OCI-LY7 (cell line): ENCODE results near the gene JAK1. TPM values are rescaled to one million over a fixed set of nuclear protein-coding genes. Genes with fewer than 3 reads are reported as not detected.

Source experiments
- BruUV-seq: library from RNA; stranded (reverse); fragments of 400-500 nt; replicated peaks from 2 replicates; lab custom pipeline; 2021; lab: Mats Ljungman, UMichigan
- CTCF ChIA-PET: fragments of 300-600 bp; sonication (Branson Sonifier 250); formaldehyde crosslinking; loops from one replicate; lab custom pipeline; 2022; ENCODE audit warnings: antibody characterized with exemption; ENCODE audit not compliant: unreplicated experiment; lab: Charles Lee
- POLR2A ChIA-PET: fragments of 300-600 bp; sonication (Branson Sonifier 250); formaldehyde crosslinking; loops from one replicate; lab custom pipeline; 2022; ENCODE audit warnings: antibody characterized with exemption; lab: Charles Lee
- DNase-seq: peaks from one replicate; pipeline ENCODE4 v3.0.0-alpha.2; 2015; ENCODE audit warnings: low spot score
- H2AFZ ChIP-seq: fragments of 200-600 bp; sonication (generic), shearing (Covaris generic); 2 replicates; pipeline ENCODE4 v1.6.1; 2014; ENCODE audit warnings: mild to moderate bottlenecking, antibody characterized with exemption, low read length, moderate library complexity
- H3K27ac ChIP-seq: fragments of 200-600 bp; sonication (generic); 2 replicates; pipeline ENCODE4 v1.5.1; 2014; ENCODE audit warnings: mixed run types, low read depth, mild to moderate bottlenecking, moderate library complexity, low read length, inconsistent platforms; ENCODE audit not compliant: poor library complexity, severe bottlenecking
- H3K36me3 ChIP-seq: fragments of 200-600 bp; sonication (generic); 2 replicates; pipeline ENCODE4 v1.6.1; 2014; ENCODE audit warnings: mild to moderate bottlenecking, antibody characterized with exemption, low read length, moderate library complexity, mixed read lengths; ENCODE audit not compliant: insufficient read depth
- H3K4me1 ChIP-seq: fragments of 200-600 bp; sonication (generic); 2 replicates; pipeline ENCODE4 v1.5.1; 2014; ENCODE audit warnings: mild to moderate bottlenecking, low read length; ENCODE audit not compliant: insufficient read depth, poor library complexity, severe bottlenecking
- H3K4me2 ChIP-seq: fragments of 200-600 bp; sonication (generic); 2 replicates; pipeline ENCODE4 v1.6.1; 2014; ENCODE audit warnings: mild to moderate bottlenecking, low read length
- H3K4me3 ChIP-seq: fragments of 200-600 bp; sonication (generic); 2 replicates; pipeline ENCODE4 v1.5.1; 2014; ENCODE audit warnings: mild to moderate bottlenecking, low read depth, low read length; ENCODE audit not compliant: poor library complexity, severe bottlenecking
- H3K79me2 ChIP-seq: fragments of 200-600 bp; sonication (generic); 2 replicates; pipeline ENCODE4 v1.6.1; 2016; ENCODE audit warnings: low read depth, mild to moderate bottlenecking, low read length, moderate library complexity, mixed read lengths; ENCODE audit not compliant: insufficient read depth
- H3K9me2 ChIP-seq: fragments of 200-600 bp; sonication (generic); 2 replicates; pipeline ENCODE4 v1.6.1; 2016; ENCODE audit warnings: mild to moderate bottlenecking, low read length, mixed read lengths; ENCODE audit not compliant: insufficient read depth
- H3K9me3 ChIP-seq: fragments of 200-600 bp; sonication (generic); 2 replicates; pipeline ENCODE4 v1.6.1; 2014; ENCODE audit warnings: mild to moderate bottlenecking, mixed run types, low read length, mixed read lengths
- H4K20me1 ChIP-seq: fragments of 200-600 bp; sonication (generic); 2 replicates; pipeline ENCODE4 v1.6.1; 2014; ENCODE audit warnings: mild to moderate bottlenecking, antibody characterized with exemption, low read length, moderate library complexity, mixed read lengths; ENCODE audit not compliant: insufficient read depth
- CTCF ChIP-seq: fragments of 200-600 bp; sonication (generic); conservative IDR thresholded peaks from 2 replicates; pipeline ENCODE4 v1.5.1; 2014; ENCODE audit warnings: mild to moderate bottlenecking, antibody characterized with exemption, low read length, moderate library complexity, mixed read lengths
- EZH2phosphoT487 ChIP-seq: fragments of 200-600 bp; sonication (generic); IDR thresholded peaks from 2 replicates; pipeline ENCODE4 v1.6.1; 2018; ENCODE audit warnings: low read depth, borderline replicate concordance, mild to moderate bottlenecking, mixed run types, antibody characterized with exemption, low read length, moderate library complexity, mixed read lengths
- intact Hi-C: fragments of 100-400 bp; cut with micrococcal nuclease; formaldehyde crosslinking; loops from one replicate; pipeline ENCODE4 v1.10.0; 2022; ENCODE audit not compliant: unreplicated experiment
- total RNA-seq, 2 experiments: library from RNA; depleted of rRNA in 1 of 2; stranded (reverse); fragments of >200 nt in 1 of 2; shearing (Covaris generic) in 1 of 2; gene quantifications; 2 replicates each; pipeline ENCODE4 v1.2.3, GENCODE V29; 2014 to 2022

The JAK1 gene
- total RNA-seq, 2 experiments from 2014 or later = 72.6 to 86.8 TPM

GRCh38 chr1:64880449-64880848, 85.9 kb downstream of the JAK1 start:
- DNase-seq = no peak
- H3K9me2 ChIP-seq = no peaks in the 10 kb centered on the region
- H3K9me3 ChIP-seq = no peaks in the 10 kb centered on the region
- H3K4me1 ChIP-seq = no peaks in the 10 kb centered on the region
- BruUV-seq = no TSS peak
- 0 out of 2 replicates have a peak, but pooled peaks cover 4% of the 10 kb centered on the region for H4K20me1 ChIP-seq
- no peak overlapping the region for H3K27ac ChIP-seq
- peaks cover 83% of the 10 kb centered on the region for H3K36me3 ChIP-seq
- ChIA-PET POLR2A (interaction anchor here (0.9 kb wide), 1 partner anchor 18 kb away, joined by 4 read pairs; no protein-coding TSS in a partner anchor), CTCF (no interaction called here)
- intact Hi-C loops = no loop called here
- no peaks in the 10 kb centered on the region for H3K79me2 ChIP-seq
- no peak overlapping the region for H3K4me3 ChIP-seq
- no peak overlapping the region for H3K4me2 ChIP-seq
- H2AFZ ChIP-seq = no peak overlapping the region
- TF ChIP-seq CTCF (no peak), EZH2phosphoT487 (no peak)

- POLR2A ChIA-PET = interaction anchor here (0.9 to 1.2 kb wide), 2 partner anchors 11 to 37 kb away, joined by 3 read pairs; no protein-coding TSS in a partner anchor
- CTCF ChIA-PET = no interaction called here
These were observed 87.3 kb downstream of the JAK1 start for GRCh38 chr1:64878931-64879611.

More at GRCh38 chr1:64878931-64879611, 87.3 kb downstream of the JAK1 start:
- DNase-seq = no peak
- no TSS peak for BruUV-seq
- no peak overlapping the region for H3K27ac ChIP-seq
- H3K4me2 ChIP-seq = no peak overlapping the region
- no peaks in the 10 kb centered on the region for H3K9me2 ChIP-seq
- H3K4me3 ChIP-seq = no peak overlapping the region
- H3K36me3 ChIP-seq = peaks cover 83% of the 10 kb centered on the region
- 0 out of 2 replicates have a peak, but pooled peaks cover 4% of the 10 kb centered on the region for H4K20me1 ChIP-seq
- no peak overlapping the region for H2AFZ ChIP-seq
- no peaks in the 10 kb centered on the region for H3K4me1 ChIP-seq
- no peaks in the 10 kb centered on the region for H3K9me3 ChIP-seq
- no peaks in the 10 kb centered on the region for H3K79me2 ChIP-seq
- TF ChIP-seq EZH2phosphoT487 (no peak), CTCF (no peak)
- intact Hi-C loops = no loop called here
